CD4-positive, alpha-beta T cell treated with Interleukin-10 for 1 hour (primary cell): ENCODE measurements around the gene KAZALD1.

Experiments used
- DNase-seq: peaks from one replicate; pipeline ENCODE4 v3.0.0-alpha.2; 2020

KAZALD1 gene

GRCh38 chr10:101047961-101048892, 13.6 kb upstream of the KAZALD1 start:
- no peak for DNase-seq

- DNase-seq = peak; percentile 82
Observed at GRCh38 chr10:101050208-101051069, 11.3 kb upstream of the KAZALD1 start.

- no peak for DNase-seq
Observed at GRCh38 chr10:101052285-101052684, 9.5 kb upstream of the KAZALD1 start.

- DNase-seq = no peak
Observed at GRCh38 chr10:101053516-101053915, 8.3 kb upstream of the KAZALD1 start.

- no peak for DNase-seq
Observed at GRCh38 chr10:101054351-101054750, 7.4 kb upstream of the KAZALD1 start.

GRCh38 chr10:101054876-101055275, 6.9 kb upstream of the KAZALD1 start:
- no peak for DNase-seq

- DNase-seq = no peak
Observed at GRCh38 chr10:101055411-101055810, 6.4 kb upstream of the KAZALD1 start.

- DNase-seq = no peak
Observed at GRCh38 chr10:101056365-101057151, 5.2 kb upstream of the KAZALD1 start.

GRCh38 chr10:101060036-101060950, 1.5 kb upstream of the KAZALD1 start:
- DNase-seq = peak; percentile 92

- peak; percentile 90 for DNase-seq
Observed at GRCh38 chr10:101060951-101061623, 702 bp upstream of the KAZALD1 start.

- peak; percentile 56 for DNase-seq
Observed at GRCh38 chr10:101062232-101063049, 652 bp downstream of the KAZALD1 start.

- DNase-seq = no peak
Observed at GRCh38 chr10:101063050-101063525, 1.3 kb downstream of the KAZALD1 start.

GRCh38 chr10:101063548-101064414, 2.0 kb downstream of the KAZALD1 start:
- no peak for DNase-seq

- DNase-seq = no peak
Observed at GRCh38 chr10:101064415-101065030, 2.7 kb downstream of the KAZALD1 start.

GRCh38 chr10:101065481-101066145, 3.8 kb downstream of the KAZALD1 start:
- DNase-seq = no peak

- DNase-seq = peak; percentile 56
Observed at GRCh38 chr10:101066146-101066895, 4.5 kb downstream of the KAZALD1 start.

GRCh38 chr10:101066896-101067355, 5.1 kb downstream of the KAZALD1 start:
- DNase-seq = no peak
